Natural killer cell (primary cell): Measurements from ENCODE around the gene FLYWCH1. TPM values are rescaled to one million over a fixed set of nuclear protein-coding genes. Genes with fewer than 3 reads are reported as not detected.

ENCODE experiments used
- ATAC-seq, 3 donors: fragments of 150-1000 bp in 2 of 3; fragments of 200-7000 bp in 1 of 3; cut with Tn5 transposase; 1 replicate in 1 of 3; 2 replicates in 2 of 3; pipeline ENCODE4 v1.10.0; 2021; ENCODE audit warnings: mild to moderate bottlenecking in 2 of 3, moderate library complexity in 2 of 3
- DNase-seq, 2 donors: peaks; one replicate each; pipeline versions ENCODE4 v3.0.0 to v3.0.0-alpha.2; 2013 to 2021; ENCODE audit warnings: mixed read lengths in 1 of 2
- H3K27ac ChIP-seq: one replicate; pipeline ENCODE4 v1.5.1; 2013; ENCODE audit warnings: mild to moderate bottlenecking, low read length
- H3K27me3 ChIP-seq: one replicate; pipeline ENCODE4 v1.6.1; 2013; ENCODE audit warnings: low read length; ENCODE audit not compliant: control insufficient read depth, insufficient read depth
- H3K36me3 ChIP-seq: one replicate; pipeline ENCODE4 v1.6.1; 2013; ENCODE audit warnings: low read length; ENCODE audit not compliant: control insufficient read depth, insufficient read depth
- H3K4me1 ChIP-seq: one replicate; pipeline ENCODE4 v1.6.1; 2013; ENCODE audit warnings: low read length; ENCODE audit not compliant: control insufficient read depth, insufficient read depth
- H3K4me3 ChIP-seq: one replicate; pipeline ENCODE4 v1.5.1; 2013; ENCODE audit warnings: low read length
- H3K9me3 ChIP-seq: one replicate; pipeline ENCODE4 v1.6.1; 2013; ENCODE audit warnings: low read length; ENCODE audit not compliant: control insufficient read depth, insufficient read depth
- H3K27ac Mint-ChIP-seq, 2 donors: one replicate each; pipeline ENCODE4 v1.8.0; 2022; ENCODE audit warnings: mild to moderate bottlenecking in 2 of 2, mixed read lengths in 2 of 2, moderate library complexity in 1 of 2
- H3K27me3 Mint-ChIP-seq, 2 donors: one replicate each; pipeline ENCODE4 v1.8.0; 2022; ENCODE audit warnings: low read depth in 2 of 2, mixed read lengths in 2 of 2
- H3K36me3 Mint-ChIP-seq: one replicate; pipeline ENCODE4 v1.8.0; 2022; ENCODE audit warnings: mixed read lengths
- H3K4me1 Mint-ChIP-seq, 2 donors: one replicate each; pipeline ENCODE4 v1.8.0; 2022; ENCODE audit warnings: mixed read lengths in 2 of 2
- H3K4me3 Mint-ChIP-seq: one replicate; pipeline ENCODE4 v1.8.0; 2022; ENCODE audit warnings: mild to moderate bottlenecking, moderate library complexity, mixed read lengths
- H3K9me3 Mint-ChIP-seq, 2 donors: one replicate each; pipeline ENCODE4 v1.8.0; 2022; ENCODE audit warnings: mixed read lengths in 2 of 2
- CTCF ChIP-seq: fragments of 200-600 bp; IDR thresholded peaks from one replicate; pipeline ENCODE4 v1.8.0; 2022; ENCODE audit warnings: antibody characterized with exemption
- WGBS: methylation state at CpG from one replicate; pipeline ENCODE4 v1.1.7; 2013; ENCODE audit warnings: missing lambda C conversion rate; ENCODE audit not compliant: insufficient coverage; 5-methylcytosine and 5-hydroxymethylcytosine counted together
- intact Hi-C: fragments of 100-400 bp; cut with micrococcal nuclease; formaldehyde crosslinking; loops from one replicate; pipeline ENCODE4 v1.14.2; 2022
- total RNA-seq, 4 donors: library from RNA; stranded (reverse); fragments of 120-200 nt in 1 of 4; gene quantifications; one replicate each; pipeline versions ENCODE4 v1.2.3 to v1.2.4, GENCODE V29; 2013 to 2022

Gene FLYWCH1
- total RNA-seq, 3 donors from 2014 or later (not counting 1 experiment from before 2014, with no cell fraction given), result 85.1 to 148 (median 130) TPM

- Mint-ChIP-seq H3K9me3 (no peaks in the 10 kb centered on the region), H3K27me3 (no peaks in the 10 kb centered on the region), H3K27ac (no peak overlapping the region), H3K4me3 (no peak overlapping the region), H3K36me3 (no peaks in the 10 kb centered on the region), H3K4me1 (no peaks in the 10 kb centered on the region)
- WGBS, result 91% methylated on average over 36 of the region's 36 CpGs
- Histone ChIP-seq H3K27ac (no peak overlapping the region), H3K27me3 (no peaks in the 10 kb centered on the region), H3K4me1 (no peaks in the 10 kb centered on the region), H3K9me3 (no peaks in the 10 kb centered on the region), H3K36me3 (no peaks in the 10 kb centered on the region), H3K4me3 (no peak overlapping the region)
- DNase-seq, result no peak
- intact Hi-C loops, result no loop called here
- TF ChIP-seq CTCF, result no peak
- no peak for ATAC-seq
Measured at GRCh38 chr16:2948807-2949704, 37.3 kb downstream of the FLYWCH1 start.

GRCh38 chr16:2949705-2950352, 38.1 kb downstream of the FLYWCH1 start:
- H3K4me1 Mint-ChIP-seq, result no peaks in the 10 kb centered on the region
- H3K9me3 Mint-ChIP-seq, result no peaks in the 10 kb centered on the region
- Histone ChIP-seq H3K27me3 (no peaks in the 10 kb centered on the region), H3K27ac (no peak overlapping the region), H3K4me1 (no peaks in the 10 kb centered on the region), H3K4me3 (no peak overlapping the region), H3K9me3 (no peaks in the 10 kb centered on the region), H3K36me3 (no peaks in the 10 kb centered on the region)
- H3K36me3 Mint-ChIP-seq, result no peaks in the 10 kb centered on the region
- no peak for DNase-seq
- H3K27ac Mint-ChIP-seq, result no peak overlapping the region
- TF ChIP-seq CTCF, result no peak
- intact Hi-C loops, result no loop called here
- no peak for ATAC-seq
- H3K27me3 Mint-ChIP-seq, result no peaks in the 10 kb centered on the region
- no peak overlapping the region for H3K4me3 Mint-ChIP-seq
- 95% methylated on average over 19 of the region's 19 CpGs for WGBS

- Histone ChIP-seq H3K4me1 (no peaks in the 10 kb centered on the region), H3K4me3 (no peak overlapping the region), H3K27ac (no peak overlapping the region), H3K27me3 (peaks cover 2% of the 10 kb centered on the region), H3K9me3 (no peaks in the 10 kb centered on the region), H3K36me3 (no peaks in the 10 kb centered on the region)
- intact Hi-C loops, result no loop called here
- no peaks in the 10 kb centered on the region for H3K9me3 Mint-ChIP-seq
- H3K4me1 Mint-ChIP-seq, result no peaks in the 10 kb centered on the region
- DNase-seq (no peak), ATAC-seq (no peak)
- no peak for TF ChIP-seq CTCF
- whole genome bisulfite sequencing, result 96% methylated on average over 13 of the region's 13 CpGs
- H3K27me3 Mint-ChIP-seq, result no peaks in the 10 kb centered on the region
- no peaks in the 10 kb centered on the region for H3K36me3 Mint-ChIP-seq
- no peak overlapping the region for H3K27ac Mint-ChIP-seq
- no peak overlapping the region for H3K4me3 Mint-ChIP-seq
Measured at GRCh38 chr16:2950353-2950724, 38.6 kb downstream of the FLYWCH1 start.
